ENCODE measurements around the gene MAP3K5. TPM values are rescaled to one million over a fixed set of nuclear protein-coding genes. Genes with fewer than 3 reads are reported as not detected.

Gene MAP3K5
- total and polyA plus RNA-seq, 2 donors (not counting 3 experiments of a cell fraction or from before 2014, with no cell fraction given), result 1.5 to 7.0 TPM

- Histone ChIP-seq H3K9ac (replicated peaks; ENCODE audit: extremely low read depth, insufficient read depth, low read length) (no peak overlapping the region), H3K4me3 (replicated peaks in 1 of 3; ENCODE audit: insufficient read depth in 1 of 3, low read depth in 1 of 3, low read length in 3 of 3) (no peak overlapping the region), H3K4me1 (ENCODE audit: control insufficient read depth, extremely low read depth, insufficient read depth, low read length) (peaks cover 6% of the 10 kb centered on the region), H3K79me2 (ENCODE audit: control insufficient read depth, insufficient read depth, low read length) (peaks cover 4% of the 10 kb centered on the region), H3K27ac (ENCODE audit: insufficient read depth, low read depth, low read length) (no peak overlapping the region), H3K27me3 (ENCODE audit: control insufficient read depth in 2 of 2, insufficient read depth in 2 of 2, low read length in 2 of 2) (no peaks in the 10 kb centered on the region), H2AFZ (ENCODE audit: low read depth, low read length) (no peak overlapping the region), H3K9me1 (replicated peaks; ENCODE audit: control insufficient read depth, extremely low read depth, insufficient read depth, low read length) (no peaks in the 10 kb centered on the region), H3K9me3 (replicated peaks; ENCODE audit: control insufficient read depth, insufficient read depth, low read length) (no peaks in the 10 kb centered on the region), H3K4me2 (ENCODE audit: insufficient read depth, low read length) (no peak overlapping the region), H3K36me3 (ENCODE audit: control insufficient read depth in 2 of 2, extremely low read depth in 1 of 2, insufficient read depth in 2 of 2, low read length in 2 of 2) (no peaks in the 10 kb centered on the region), H4K20me1 (replicated peaks; ENCODE audit: control insufficient read depth, extremely low read depth, insufficient read depth, low read length) (no peaks in the 10 kb centered on the region)
- no TSS peak for BruUV-seq (replicated peaks)
- intact Hi-C loops (cut with micrococcal nuclease), result no loop called here
- ChIA-PET CTCF (no interaction called here), POLR2A (no interaction called here)
- DNase-seq (ENCODE audit: low read depth, low spot score), result no peak
- FAIRE-seq, result no peak
- TF ChIP-seq MYC (IDR thresholded peaks at IDR 0.05; ENCODE audit: low read depth, low read length) (no peak), GATA2 (IDR thresholded peaks at IDR 0.05; ENCODE audit: insufficient read depth, insufficient read length, low read depth, low read length) (no peak)
- TF ChIP-seq, protein P1, sequence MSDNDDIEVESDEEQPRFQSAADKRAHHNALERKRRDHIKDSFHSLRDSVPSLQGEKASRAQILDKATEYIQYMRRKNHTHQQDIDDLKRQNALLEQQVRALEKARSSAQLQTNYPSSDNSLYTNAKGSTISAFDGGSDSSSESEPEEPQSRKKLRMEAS (IDR thresholded peaks at IDR 0.05; ENCODE audit: insufficient read depth, insufficient read length), result no peak
- dilution Hi-C loops (cut with MboI; ENCODE audit: extremely low pct_ligation_motif_present, low sequenced_read_pairs), result no loop called here
Measured at GRCh38 chr6:136777651-136778050, 14.6 kb downstream of the MAP3K5 start.

- BruUV-seq (replicated peaks), result no TSS peak
- H3K4me2 ChIP-seq (ENCODE audit: insufficient read depth, low read length), result no peak overlapping the region
- POLR2A ChIA-PET, result no interaction called here
Measured at GRCh38 chr6:136775548-136775947, 16.7 kb downstream of the MAP3K5 start.

More at GRCh38 chr6:136775548-136775947, 16.7 kb downstream of the MAP3K5 start:
- H2AFZ ChIP-seq (ENCODE audit: low read depth, low read length), result no peak overlapping the region
- H3K36me3 ChIP-seq (ENCODE audit: control insufficient read depth in 2 of 2, extremely low read depth in 1 of 2, insufficient read depth in 2 of 2, low read length in 2 of 2), result no peaks in the 10 kb centered on the region
- no peaks in the 10 kb centered on the region for H3K27me3 ChIP-seq (ENCODE audit: control insufficient read depth in 2 of 2, insufficient read depth in 2 of 2, low read length in 2 of 2)
- DNase-seq (ENCODE audit: low read depth, low spot score), result no peak
- CTCF ChIA-PET, result interaction anchor here (2.0 kb wide), 1 partner anchor 17 kb away, joined by 16 read pairs; the partner anchor contains the start of gene MAP3K5
- FAIRE-seq, result no peak
- no peaks in the 10 kb centered on the region for H3K9me1 ChIP-seq (replicated peaks; ENCODE audit: control insufficient read depth, extremely low read depth, insufficient read depth, low read length)
- H3K79me2 ChIP-seq (ENCODE audit: control insufficient read depth, insufficient read depth, low read length), result peaks cover 2% of the 10 kb centered on the region
- no peaks in the 10 kb centered on the region for H4K20me1 ChIP-seq (replicated peaks; ENCODE audit: control insufficient read depth, extremely low read depth, insufficient read depth, low read length)
- dilution Hi-C loops (cut with MboI; ENCODE audit: extremely low pct_ligation_motif_present, low sequenced_read_pairs), result no loop called here
- no peak overlapping the region for H3K27ac ChIP-seq (ENCODE audit: insufficient read depth, low read depth, low read length)
- intact Hi-C loops (cut with micrococcal nuclease), result no loop called here
- H3K9ac ChIP-seq (replicated peaks; ENCODE audit: extremely low read depth, insufficient read depth, low read length), result no peak overlapping the region
- H3K4me3 ChIP-seq (replicated peaks in 1 of 3; ENCODE audit: insufficient read depth in 1 of 3, low read depth in 1 of 3, low read length in 3 of 3), result no peak overlapping the region
- no peak for TF ChIP-seq POLR2A (IDR thresholded peaks at IDR 0.05; ENCODE audit: low read depth, low read length)
- TF ChIP-seq GATA2 (IDR thresholded peaks at IDR 0.05; ENCODE audit: insufficient read depth, insufficient read length, low read depth, low read length), result no peak
- TF ChIP-seq, protein P1 (IDR thresholded peaks at IDR 0.05; ENCODE audit: insufficient read depth, insufficient read length), result no peak
- no peak for TF ChIP-seq JUN (IDR thresholded peaks at IDR 0.05; ENCODE audit: borderline replicate concordance, insufficient read depth, insufficient read length, low read depth)
- no peak for TF ChIP-seq POLR2AphosphoS5 (IDR thresholded peaks at IDR 0.05; ENCODE audit: insufficient read depth, low read depth, low read length)
- no peak for TF ChIP-seq MYC (IDR thresholded peaks at IDR 0.05; ENCODE audit: low read depth, low read length)
- TF ChIP-seq FOS (IDR thresholded peaks at IDR 0.05; ENCODE audit: borderline replicate concordance, insufficient read depth, low read length), result no peak
- TF ChIP-seq CTCF (IDR thresholded peaks at IDR 0.05; ENCODE audit: extremely low read depth in 1 of 2, insufficient read depth in 1 of 2, low read depth in 1 of 2, low read length in 2 of 2), result no peak
- no peak for TF ChIP-seq EZH2 (IDR thresholded peaks at IDR 0.05; ENCODE audit: borderline replicate concordance, low read depth, low read length, severe bottlenecking)
- H3K9me3 ChIP-seq (replicated peaks; ENCODE audit: control insufficient read depth, insufficient read depth, low read length), result no peaks in the 10 kb centered on the region
- no peaks in the 10 kb centered on the region for H3K4me1 ChIP-seq (ENCODE audit: control insufficient read depth, extremely low read depth, insufficient read depth, low read length)

Data from endothelial cell of umbilical vein (primary cell).